Neural cell (in vitro differentiated cells): Measurements from ENCODE around the gene MICU1.

ENCODE experiments used
- EP300 ChIP-seq: fragments of 450-650 bp; conservative IDR thresholded peaks from 2 replicates; pipeline ENCODE4 v1.6.1; 2014; ENCODE audit warnings: antibody characterized with exemption, mild to moderate bottlenecking, moderate library complexity; ENCODE audit not compliant: poor library complexity, severe bottlenecking
- POLR2AphosphoS5 ChIP-seq: IDR thresholded peaks from 2 replicates; pipeline ENCODE4 v1.6.1; 2012
- TF ChIP-seq, protein P1 (sequence below): fragments of 450-650 bp; IDR thresholded peaks from 2 replicates; pipeline ENCODE4 v1.5.1; 2014; ENCODE audit warnings: antibody characterized with exemption, mild to moderate bottlenecking, moderate library complexity; ENCODE audit not compliant: poor library complexity, severe bottlenecking

GRCh38 chr10:72622271-72622670 lies 3.6 kb downstream of the MICU1 start:
- TF ChIP-seq POLR2AphosphoS5, result no peak
- TF ChIP-seq EP300, result no peak
- TF ChIP-seq, protein P1, sequence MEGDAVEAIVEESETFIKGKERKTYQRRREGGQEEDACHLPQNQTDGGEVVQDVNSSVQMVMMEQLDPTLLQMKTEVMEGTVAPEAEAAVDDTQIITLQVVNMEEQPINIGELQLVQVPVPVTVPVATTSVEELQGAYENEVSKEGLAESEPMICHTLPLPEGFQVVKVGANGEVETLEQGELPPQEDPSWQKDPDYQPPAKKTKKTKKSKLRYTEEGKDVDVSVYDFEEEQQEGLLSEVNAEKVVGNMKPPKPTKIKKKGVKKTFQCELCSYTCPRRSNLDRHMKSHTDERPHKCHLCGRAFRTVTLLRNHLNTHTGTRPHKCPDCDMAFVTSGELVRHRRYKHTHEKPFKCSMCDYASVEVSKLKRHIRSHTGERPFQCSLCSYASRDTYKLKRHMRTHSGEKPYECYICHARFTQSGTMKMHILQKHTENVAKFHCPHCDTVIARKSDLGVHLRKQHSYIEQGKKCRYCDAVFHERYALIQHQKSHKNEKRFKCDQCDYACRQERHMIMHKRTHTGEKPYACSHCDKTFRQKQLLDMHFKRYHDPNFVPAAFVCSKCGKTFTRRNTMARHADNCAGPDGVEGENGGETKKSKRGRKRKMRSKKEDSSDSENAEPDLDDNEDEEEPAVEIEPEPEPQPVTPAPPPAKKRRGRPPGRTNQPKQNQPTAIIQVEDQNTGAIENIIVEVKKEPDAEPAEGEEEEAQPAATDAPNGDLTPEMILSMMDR, result no peak
